Measurements from ENCODE around the gene CATSPER1. TPM values are rescaled to one million over a fixed set of nuclear protein-coding genes. Genes with fewer than 3 reads are reported as not detected.

Gene CATSPER1
- total and polyA plus RNA-seq, 2 experiments from 2014 or later, result not detected

GRCh38 chr11:66017321-66017720 lies 9.0 kb downstream of the CATSPER1 start:
- no peaks in the 10 kb centered on the region for H3K36me3 ChIP-seq
- no peak overlapping the region for H3K27ac ChIP-seq
- no peaks in the 10 kb centered on the region for H3K9me3 ChIP-seq (ENCODE audit: low read depth)
- peaks cover 6% of the 10 kb centered on the region for H3K27me3 ChIP-seq
- TF ChIP-seq CTCF (IDR thresholded peaks at IDR 0.05; ENCODE audit: low read depth, low read length), result no peak
- no peak for DNase-seq (ENCODE audit: low read depth in 1 of 2, low spot score in 1 of 2)
- no peaks in the 10 kb centered on the region for H3K4me1 ChIP-seq (ENCODE audit: low read depth)
- H3K4me3 ChIP-seq, result no peak overlapping the region

- TF ChIP-seq CTCF (IDR thresholded peaks at IDR 0.05; ENCODE audit: low read depth, low read length), result no peak
- Histone ChIP-seq H3K9me3 (ENCODE audit: low read depth) (no peaks in the 10 kb centered on the region), H3K4me1 (ENCODE audit: low read depth) (no peaks in the 10 kb centered on the region), H3K36me3 (no peaks in the 10 kb centered on the region), H3K27me3 (peaks cover 11% of the 10 kb centered on the region), H3K4me3 (no peak overlapping the region), H3K27ac (no peak overlapping the region)
- no peak for DNase-seq (ENCODE audit: low read depth in 1 of 2, low spot score in 1 of 2)
These were observed 9.5 kb downstream of the CATSPER1 start for GRCh38 chr11:66016793-66017177.

GRCh38 chr11:66015936-66016792 lies 10.1 kb downstream of the CATSPER1 start:
- Histone ChIP-seq H3K36me3 (no peaks in the 10 kb centered on the region), H3K27me3 (peaks cover 16% of the 10 kb centered on the region), H3K9me3 (ENCODE audit: low read depth) (no peaks in the 10 kb centered on the region), H3K4me3 (no peak overlapping the region), H3K4me1 (ENCODE audit: low read depth) (no peaks in the 10 kb centered on the region), H3K27ac (no peak overlapping the region)
- no peak for DNase-seq (ENCODE audit: low read depth in 1 of 2, low spot score in 1 of 2)
- no peak for TF ChIP-seq CTCF (IDR thresholded peaks at IDR 0.05; ENCODE audit: low read depth, low read length)

GRCh38 chr11:66015454-66015881 lies 10.8 kb downstream of the CATSPER1 start:
- no peaks in the 10 kb centered on the region for H3K9me3 ChIP-seq (ENCODE audit: low read depth)
- H3K4me1 ChIP-seq (ENCODE audit: low read depth), result no peaks in the 10 kb centered on the region
- peak in 1 of 2 donors; percentile 37 for DNase-seq (ENCODE audit: low read depth in 1 of 2, low spot score in 1 of 2)
- TF ChIP-seq CTCF (IDR thresholded peaks at IDR 0.05; ENCODE audit: low read depth, low read length), result no peak
- no peak overlapping the region for H3K27ac ChIP-seq
- H3K4me3 ChIP-seq, result no peak overlapping the region
- H3K27me3 ChIP-seq, result peaks cover 21% of the 10 kb centered on the region
- no peaks in the 10 kb centered on the region for H3K36me3 ChIP-seq

- H3K36me3 ChIP-seq, result no peaks in the 10 kb centered on the region
- H3K4me3 ChIP-seq, result no peak overlapping the region
- TF ChIP-seq CTCF (IDR thresholded peaks at IDR 0.05; ENCODE audit: low read depth, low read length), result no peak
- H3K4me1 ChIP-seq (ENCODE audit: low read depth), result no peaks in the 10 kb centered on the region
- no peak overlapping the region for H3K27ac ChIP-seq
- H3K9me3 ChIP-seq (ENCODE audit: low read depth), result no peaks in the 10 kb centered on the region
- H3K27me3 ChIP-seq, result peaks cover 24% of the 10 kb centered on the region
- no peak for DNase-seq (ENCODE audit: low read depth in 1 of 2, low spot score in 1 of 2)
These were observed 11.3 kb downstream of the CATSPER1 start for GRCh38 chr11:66014804-66015453.
